HepG2 (cell line): ENCODE data around the gene MIR17HG. TPM values are rescaled to one million over a fixed set of nuclear protein-coding genes. Genes with fewer than 3 reads are reported as not detected.

Source experiments
- ATAC-seq: fragments of 200-7000 bp; cut with Tn5 transposase; 3 replicates; pipeline ENCODE4 v1.9.1; 2020; ENCODE audit warnings: mild to moderate bottlenecking, moderate library complexity
- BruUV-seq: library from RNA; stranded (reverse); fragments of 400-500 nt; replicated peaks from 2 replicates; lab custom pipeline; 2021; lab: Mats Ljungman, UMichigan
- CTCF ChIA-PET: fragments of 300-600 bp; formaldehyde crosslinking; extraction: SDS; loops from one replicate; lab custom pipeline; 2021; ENCODE audit warnings: low total read pairs, inconsistent platforms, low intra/inter-chr PET ratio; lab: Yijun Ruan, JAX
- POLR2A ChIA-PET: fragments of 350-600 bp; sonication (Branson Sonifier 250); formaldehyde crosslinking; loops from one replicate; lab custom pipeline; 2020; ENCODE audit warnings: antibody characterized with exemption, inconsistent platforms; lab: Yijun Ruan, JAX
- DNase-seq: peaks from one replicate; pipeline ENCODE4 v3.0.0-alpha.2; 2015; ENCODE audit warnings: low spot score
- FAIRE-seq: peaks from 3 replicates; lab custom pipeline; 2011; peaks lifted over from hg19 to GRCh38; lab: Jason Lieb, UNC
- H2AFZ ChIP-seq: one replicate; pipeline ENCODE4 v1.6.1; 2011; ENCODE audit warnings: low read length, inconsistent platforms
- H3K27ac ChIP-seq: fragments of 300-600 bp; 3 replicates; pipeline ENCODE4 v1.8.0; 2011; ENCODE audit warnings: mixed run types, mild to moderate bottlenecking, mixed read lengths, low read length, inconsistent platforms; ENCODE audit not compliant: insufficient read depth; ENCODE audit errors: extremely low read length
- H3K27me3 ChIP-seq, 2 experiments: fragments of 200-600 bp in 1 of 2; 2 replicates in 1 of 2; 3 replicates in 1 of 2; pipeline versions ENCODE4 v1.6.0 to v1.8.0; 2011; ENCODE audit warnings: low read length in 2 of 2, mild to moderate bottlenecking in 2 of 2, moderate library complexity in 2 of 2, inconsistent platforms in 1 of 2; ENCODE audit not compliant: insufficient read depth in 2 of 2, control insufficient read depth in 1 of 2
- H3K36me3 ChIP-seq, 2 experiments: fragments of 200-600 bp in 1 of 2; replicated peaks in 1 of 2; 2 replicates in 1 of 2; 3 replicates in 1 of 2; pipeline versions ENCODE4 v1.5.1 to v1.8.0; 2011; ENCODE audit warnings: low read length in 2 of 2, inconsistent platforms in 1 of 2; ENCODE audit not compliant: insufficient read depth in 2 of 2, control insufficient read depth in 1 of 2
- H3K4me1 ChIP-seq: 2 replicates; pipeline ENCODE4 v1.5.1; 2012; ENCODE audit warnings: low read length, inconsistent platforms; ENCODE audit not compliant: insufficient read depth
- H3K4me2 ChIP-seq: 2 replicates; pipeline ENCODE4 v1.6.0; 2011; ENCODE audit warnings: low read depth, low read length, inconsistent platforms
- H3K4me3 ChIP-seq, 3 experiments: fragments of 200-600 bp in 1 of 3; sonication (generic), shearing (Covaris generic) in 1 of 3; replicated peaks in 1 of 3; 2 replicates each; pipeline ENCODE4 v1.5.1; 2011 to 2016; ENCODE audit warnings: low read length in 3 of 3, inconsistent platforms in 2 of 3, low read depth in 2 of 3, mild to moderate bottlenecking in 2 of 3, control low read depth in 1 of 3, mixed read lengths in 1 of 3; ENCODE audit not compliant: insufficient read depth in 1 of 3
- H3K79me2 ChIP-seq: one replicate; pipeline ENCODE4 v1.6.1; 2011; ENCODE audit warnings: low read length, inconsistent platforms; ENCODE audit not compliant: insufficient read depth
- H3K9ac ChIP-seq: 2 replicates; pipeline ENCODE4 v1.6.0; 2011; ENCODE audit warnings: mild to moderate bottlenecking, low read depth, low read length, inconsistent platforms; ENCODE audit not compliant: insufficient read depth
- H3K9me3 ChIP-seq: 2 replicates; pipeline ENCODE4 v1.5.1; 2012; ENCODE audit warnings: mild to moderate bottlenecking, low read length
- H4K20me1 ChIP-seq: 2 replicates; pipeline ENCODE4 v1.6.0; 2011; ENCODE audit warnings: inconsistent platforms, mild to moderate bottlenecking, low read length, moderate library complexity; ENCODE audit not compliant: insufficient read depth
- ARNT ChIP-seq: fragments of 450-650 bp; IDR thresholded peaks from 2 replicates; pipeline ENCODE4 v1.6.1; 2017
- ARNTL ChIP-seq: sonication (generic); formaldehyde crosslinking; IDR thresholded peaks from 2 replicates; pipeline ENCODE4 v1.4.0; 2020; ENCODE audit warnings: mild to moderate bottlenecking, missing genetic modification reagents
- FOXO1 ChIP-seq: sonication (generic); formaldehyde crosslinking; IDR thresholded peaks from 2 replicates; pipeline ENCODE4 v1.4.0; 2020; ENCODE audit warnings: missing genetic modification reagents
- HDAC2 ChIP-seq: sonication (generic); formaldehyde crosslinking; IDR thresholded peaks from 2 replicates; pipeline ENCODE4 v1.4.0; 2020; ENCODE audit warnings: missing genetic modification reagents
- KDM2A ChIP-seq: sonication (generic); formaldehyde crosslinking; IDR thresholded peaks from 2 replicates; pipeline ENCODE4 v1.4.0; 2020; ENCODE audit warnings: low read depth, missing genetic modification reagents, borderline replicate concordance
- NFKB2 ChIP-seq: sonication (generic); formaldehyde crosslinking; IDR thresholded peaks from 2 replicates; pipeline ENCODE4 v1.4.0; 2020; ENCODE audit warnings: missing genetic modification reagents, borderline replicate concordance
- NFRKB ChIP-seq: fragments of 450-650 bp; IDR thresholded peaks from 2 replicates; pipeline ENCODE4 v1.6.1; 2017
- NR2C2 ChIP-seq: sonication (generic); formaldehyde crosslinking; IDR thresholded peaks from 2 replicates; pipeline ENCODE4 v1.4.0; 2020; ENCODE audit warnings: missing genetic modification reagents, mild to moderate bottlenecking, moderate library complexity, borderline replicate concordance
- SMC3 ChIP-seq: IDR thresholded peaks from 2 replicates; pipeline ENCODE4 v1.6.1; 2011; ENCODE audit warnings: low read length, improper control_type of control experiment
- SP140L ChIP-seq: sonication (generic); formaldehyde crosslinking; IDR thresholded peaks from 2 replicates; pipeline ENCODE4 v1.4.0; 2020; ENCODE audit warnings: missing genetic modification reagents, borderline replicate concordance
- ZBTB20 ChIP-seq: sonication (generic); formaldehyde crosslinking; IDR thresholded peaks from 2 replicates; pipeline ENCODE4 v1.8.1; 2023; ENCODE audit warnings: missing genetic modification reagents, low read depth, mild to moderate bottlenecking, borderline replicate concordance
- ZNF17 ChIP-seq: sonication (generic); formaldehyde crosslinking; IDR thresholded peaks from 2 replicates; pipeline ENCODE4 v1.5.0; 2020; ENCODE audit warnings: mild to moderate bottlenecking, missing genetic modification reagents
- ZNF264 ChIP-seq: sonication (generic); formaldehyde crosslinking; IDR thresholded peaks from 2 replicates; pipeline ENCODE4 v1.4.0; 2020; ENCODE audit warnings: missing genetic modification reagents
- ZNF282 ChIP-seq: fragments of 450-650 bp; IDR thresholded peaks from 2 replicates; pipeline ENCODE4 v1.6.1; 2018; ENCODE audit not compliant: partially characterized antibody
- ZNF484 ChIP-seq: sonication (generic); formaldehyde crosslinking; IDR thresholded peaks from 2 replicates; pipeline ENCODE4 v1.5.1; 2020; ENCODE audit warnings: mild to moderate bottlenecking, low read depth, missing genetic modification reagents, borderline replicate concordance
- ZNF550 ChIP-seq: sonication (generic); formaldehyde crosslinking; IDR thresholded peaks from 2 replicates; pipeline ENCODE4 v1.4.0; 2020; ENCODE audit warnings: mild to moderate bottlenecking, missing genetic modification reagents, borderline replicate concordance
- ZNF879 ChIP-seq: sonication (generic); formaldehyde crosslinking; IDR thresholded peaks from 2 replicates; pipeline ENCODE4 v1.8.1; 2023; ENCODE audit warnings: missing genetic modification reagents
- WGBS: methylation state at CpG from one replicate; pipeline ENCODE4 v1.1.6; 2017; ENCODE audit warnings: low lambda C conversion rate; 5-methylcytosine and 5-hydroxymethylcytosine counted together
- in situ Hi-C: cut with HindIII; loops from 2 replicates; pipeline ENCODE4 v1.10.0; 2017; ENCODE audit warnings: low pct_unique_long_range_greater_than_20kb; ENCODE audit not compliant: extremely low pct_ligation_motif_present
- intact Hi-C: fragments of 100-400 bp; cut with micrococcal nuclease; formaldehyde crosslinking; loops from one replicate; pipeline ENCODE4 v1.10.0; 2022; ENCODE audit not compliant: unreplicated experiment
- polyA plus RNA-seq, 8 experiments: library from polyadenylated mRNA; depleted of rRNA in 3 of 8; stranded (reverse) in 7 of 8; unstranded in 1 of 8; fragments of >200 nt; fragmentation: Illumina TruSeq in 4 of 8; extraction: Trizol in 4 of 8; gene quantifications; 2 replicates each; pipeline versions ENCODE4 v1.2.1 to v1.2.3, GENCODE V29; 2011 to 2016; ENCODE audit warnings: low read depth in 4 of 8, missing spikeins in 1 of 8, mixed read lengths in 1 of 8; ENCODE audit not compliant: insufficient read depth in 1 of 8
- total RNA-seq, 5 experiments: library from RNA; depleted of rRNA; stranded (reverse); fragments of >200 nt; fragmentation: Illumina TruSeq; extraction: Trizol; gene quantifications; 2 replicates each; pipeline ENCODE4 v1.2.3, GENCODE V29; 2016; ENCODE audit warnings: low read depth in 1 of 5

Gene MIR17HG
- total and polyA plus RNA-seq, 2 of the 13 experiments (the other 11 are each of a cell fraction or from before 2014, with no cell fraction given) = 2.5 to 12.3 TPM

- TF ChIP-seq ZNF264 (CRISPR knock-in tag) = no peak
- no peak for TF ChIP-seq ZNF17
- DNase-seq = no peak
- POLR2A ChIA-PET = no interaction called here
- Histone ChIP-seq H3K36me3 (no peaks in the 10 kb centered on the region), H2AFZ (no peak overlapping the region), H3K4me1 (no peaks in the 10 kb centered on the region), H3K27me3 (peaks cover 0 to 12% of the 10 kb centered on the region in 2 experiments; a peak in 1 of 5 replicates), H3K4me3 (no peak overlapping the region), H4K20me1 (no peaks in the 10 kb centered on the region), H3K79me2 (no peaks in the 10 kb centered on the region), H3K4me2 (no peak overlapping the region), H3K9me3 (no peaks in the 10 kb centered on the region), H3K27ac (no peak overlapping the region), H3K9ac (no peak overlapping the region)
- ATAC-seq = no peak
- no TSS peak for BruUV-seq
- no peak for FAIRE-seq
- 5% methylated on average over 6 of the region's 6 CpGs for WGBS
- in situ Hi-C loops = no loop called here
- intact Hi-C loops = no loop called here
- CTCF ChIA-PET = no interaction called here
These were observed 28.6 kb upstream of the MIR17HG start for GRCh38 chr13:91318886-91319285.

GRCh38 chr13:91319996-91320395 is 27.5 kb upstream of the MIR17HG start:
- Histone ChIP-seq H3K79me2 (no peaks in the 10 kb centered on the region), H3K27ac (no peak overlapping the region), H4K20me1 (no peaks in the 10 kb centered on the region), H3K9me3 (no peaks in the 10 kb centered on the region), H3K9ac (no peak overlapping the region), H3K4me2 (no peak overlapping the region), H3K4me3 (no peak overlapping the region), H3K36me3 (no peaks in the 10 kb centered on the region), H2AFZ (no peak overlapping the region), H3K27me3 (peaks cover 0 to 12% of the 10 kb centered on the region in 2 experiments; a peak in 2 of 5 replicates), H3K4me1 (no peaks in the 10 kb centered on the region)
- DNase-seq = no peak
- ChIA-PET POLR2A (no interaction called here), CTCF (no interaction called here)
- in situ Hi-C loops = no loop called here
- BruUV-seq = no TSS peak
- ATAC-seq = no peak; the same call in 2 of the 3 replicates
- no peak for FAIRE-seq
- intact Hi-C loops = no loop called here
- WGBS = 61% methylated on average over 4 of the region's 8 CpGs
- TF ChIP-seq FOXO1 (CRISPR knock-in tag) (no peak), ZBTB20 (CRISPR knock-in tag) (no peak), SP140L (no peak), ZNF879 (CRISPR knock-in tag) (no peak), NFRKB (no peak), SMC3 (no peak), NFKB2 (no peak), KDM2A (CRISPR knock-in tag) (no peak), ARNT (no peak), ZNF484 (CRISPR knock-in tag) (no peak), ARNTL (no peak), ZNF282 (no peak), NR2C2 (CRISPR knock-in tag) (no peak), ZNF550 (CRISPR knock-in tag) (no peak), HDAC2 (CRISPR knock-in tag) (no peak)
